Upper lobe of left lung (tissue), 4 donors: ENCODE results near the gene WIPF2.

Experiments used
- CTCF ChIP-seq, 6 experiments: fragments of 450-650 bp in 4 of 6; fragments of 200-600 bp in 2 of 6; sonication (generic) in 2 of 6; IDR thresholded peaks; one replicate each; pipeline ENCODE4 v1.5.1; 2016 to 2019; ENCODE audit warnings: antibody characterized with exemption in 6 of 6
- EP300 ChIP-seq, 4 donors: sonication (generic); formaldehyde crosslinking; IDR thresholded peaks; one replicate each; pipeline ENCODE4 v1.5.1; 2017; ENCODE audit warnings: antibody characterized with exemption in 4 of 4, control low read depth in 2 of 4

GRCh38 chr17:40219594-40220338 lies 662 bp downstream of the WIPF2 start:
- TF ChIP-seq CTCF (IDR thresholded peaks at IDR 0.05) (no peak), EP300 (IDR thresholded peaks at IDR 0.05) (no peak)
